GM12864 (cell line): ENCODE results near the gene FTCD.
"Not testable (repeated sequence)": the region's sequence is repeated elsewhere in the genome, so short reads cannot be mapped to it uniquely, and the experiment has no call there.

Experiments used
- DNase-seq: peaks from one replicate; pipeline ENCODE4 v3.0.0-alpha.2; 2011; ENCODE audit warnings: low read depth
- H3K4me3 ChIP-seq: 2 replicates; pipeline ENCODE4 v1.5.1; 2011; ENCODE audit warnings: mild to moderate bottlenecking, low read depth, low read length, control low read depth
- TF ChIP-seq, protein P1 (sequence below): IDR thresholded peaks from 2 replicates; pipeline ENCODE4 v1.5.1; 2011; ENCODE audit warnings: low read depth, mild to moderate bottlenecking, moderate library complexity, low read length, control low read depth, inconsistent platforms; ENCODE audit errors: missing control alignments

Gene FTCD

DNA sequence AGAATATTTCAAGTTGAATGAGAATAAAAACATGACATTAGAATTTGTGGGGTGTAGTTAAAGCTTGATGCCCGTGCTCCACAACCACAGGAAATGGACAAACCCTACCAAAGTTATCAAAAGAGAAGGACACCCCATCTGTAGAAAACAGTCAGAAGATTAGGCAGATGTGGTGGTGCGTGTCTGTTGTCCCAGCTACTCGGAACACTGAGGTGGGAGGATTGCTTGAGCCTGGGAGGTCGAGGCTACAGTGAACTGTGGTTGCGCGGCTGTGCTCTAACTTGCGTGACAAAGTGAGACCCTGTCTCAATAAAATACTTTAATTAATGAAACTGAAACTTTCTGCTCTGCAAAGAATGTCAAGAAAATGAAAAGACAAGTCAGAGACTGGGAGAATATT lies 30.3 kb upstream of the FTCD start:
- TF ChIP-seq, protein P1, sequence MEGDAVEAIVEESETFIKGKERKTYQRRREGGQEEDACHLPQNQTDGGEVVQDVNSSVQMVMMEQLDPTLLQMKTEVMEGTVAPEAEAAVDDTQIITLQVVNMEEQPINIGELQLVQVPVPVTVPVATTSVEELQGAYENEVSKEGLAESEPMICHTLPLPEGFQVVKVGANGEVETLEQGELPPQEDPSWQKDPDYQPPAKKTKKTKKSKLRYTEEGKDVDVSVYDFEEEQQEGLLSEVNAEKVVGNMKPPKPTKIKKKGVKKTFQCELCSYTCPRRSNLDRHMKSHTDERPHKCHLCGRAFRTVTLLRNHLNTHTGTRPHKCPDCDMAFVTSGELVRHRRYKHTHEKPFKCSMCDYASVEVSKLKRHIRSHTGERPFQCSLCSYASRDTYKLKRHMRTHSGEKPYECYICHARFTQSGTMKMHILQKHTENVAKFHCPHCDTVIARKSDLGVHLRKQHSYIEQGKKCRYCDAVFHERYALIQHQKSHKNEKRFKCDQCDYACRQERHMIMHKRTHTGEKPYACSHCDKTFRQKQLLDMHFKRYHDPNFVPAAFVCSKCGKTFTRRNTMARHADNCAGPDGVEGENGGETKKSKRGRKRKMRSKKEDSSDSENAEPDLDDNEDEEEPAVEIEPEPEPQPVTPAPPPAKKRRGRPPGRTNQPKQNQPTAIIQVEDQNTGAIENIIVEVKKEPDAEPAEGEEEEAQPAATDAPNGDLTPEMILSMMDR, result no peak
- H3K4me3 ChIP-seq, result peak overlapping the region; percentile 56; the same call in 1 of the 2 replicates
- DNase-seq, result no peak

DNA sequence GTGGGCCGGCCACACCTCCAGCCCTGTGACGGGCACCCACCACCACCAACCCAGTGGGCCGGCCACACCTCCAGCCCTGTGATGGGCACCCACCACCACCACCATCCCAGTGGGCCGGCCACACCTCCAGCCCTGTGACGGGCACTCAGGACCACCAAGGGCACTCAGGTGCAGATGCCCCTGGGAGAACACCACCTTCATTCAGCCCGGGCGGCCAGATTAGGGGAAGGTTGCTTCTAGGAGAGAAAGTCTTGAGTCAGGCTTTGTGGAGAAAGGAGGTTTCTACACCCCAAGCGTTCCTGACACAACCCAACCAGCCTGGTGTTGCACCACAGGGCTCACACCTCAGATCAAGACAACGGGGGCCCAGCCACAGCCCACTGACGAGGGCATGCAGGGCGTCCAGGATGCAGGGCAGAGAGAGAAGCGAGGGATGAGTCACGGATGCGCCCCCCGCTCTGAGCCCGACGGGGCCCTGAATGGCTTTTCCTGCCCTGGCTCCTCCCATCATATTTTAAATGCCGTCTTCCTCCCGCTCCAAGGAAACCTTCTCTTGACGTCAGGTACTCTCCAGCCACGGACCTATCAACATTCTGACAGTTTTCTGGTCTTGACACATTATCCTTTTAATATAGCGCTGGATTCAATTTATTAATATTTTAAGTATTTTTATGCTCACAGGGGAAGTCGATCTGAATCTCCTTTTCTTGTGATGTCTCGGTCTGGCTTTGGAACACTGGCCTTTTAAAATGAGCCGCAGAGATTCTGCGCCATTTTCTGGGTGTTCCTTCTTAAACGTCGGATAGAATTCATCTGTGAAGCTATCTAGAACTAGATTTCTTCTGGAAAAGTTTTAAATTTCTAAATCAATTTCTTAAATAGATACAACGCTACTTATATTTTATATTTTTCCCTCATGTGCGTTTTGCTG lies 29.5 kb upstream of the FTCD start:
- H3K4me3 ChIP-seq, result peak overlapping the region; percentile 56
- TF ChIP-seq, protein P1, result no peak
- peak; percentile 52 for DNase-seq

DNA sequence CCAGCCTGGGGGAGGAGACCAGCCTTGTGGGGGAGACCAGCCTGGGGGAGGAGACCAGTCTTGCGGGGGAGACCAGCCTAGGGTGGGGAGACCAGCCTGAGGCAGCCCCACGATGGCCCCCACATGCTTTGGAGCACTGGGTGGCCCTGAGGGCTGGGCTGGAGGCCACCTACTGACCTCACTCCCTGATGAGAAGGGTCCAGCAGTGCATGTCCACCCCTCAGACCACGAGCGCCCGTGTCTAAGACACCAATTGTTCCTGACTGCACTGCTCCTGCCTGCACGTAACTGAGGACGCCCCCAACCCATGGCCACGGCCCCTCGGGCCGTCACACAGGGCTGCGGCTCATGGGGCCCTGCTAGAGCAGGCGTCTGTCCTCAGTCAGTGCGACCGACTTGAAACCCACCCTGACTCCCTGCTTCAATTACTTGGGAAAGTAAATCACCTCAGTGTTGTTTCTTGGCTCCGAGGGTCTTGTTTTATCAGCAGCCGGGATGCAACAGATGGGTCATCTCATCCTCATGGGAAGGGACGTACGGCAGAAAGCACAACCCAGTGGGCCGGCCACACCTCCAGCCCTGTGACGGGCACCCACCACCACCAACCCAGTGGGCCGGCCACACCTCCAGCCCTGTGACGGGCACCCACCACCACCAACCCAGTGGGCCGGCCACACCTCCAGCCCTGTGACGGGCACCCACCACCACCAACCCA lies 28.7 kb upstream of the FTCD start, which contains the start of gene SPATC1L:
Gene SPATC1L, minus strand, starts transcription at position 550 of the 715 bp plus-strand sequence. CDS start 1,643 bp downstream, outside the sequence.
- peak; percentile 31 for DNase-seq
- H3K4me3 ChIP-seq, result peak within 1 kb of the TSS; percentile 78
- TF ChIP-seq, protein P1, result no peak

DNA sequence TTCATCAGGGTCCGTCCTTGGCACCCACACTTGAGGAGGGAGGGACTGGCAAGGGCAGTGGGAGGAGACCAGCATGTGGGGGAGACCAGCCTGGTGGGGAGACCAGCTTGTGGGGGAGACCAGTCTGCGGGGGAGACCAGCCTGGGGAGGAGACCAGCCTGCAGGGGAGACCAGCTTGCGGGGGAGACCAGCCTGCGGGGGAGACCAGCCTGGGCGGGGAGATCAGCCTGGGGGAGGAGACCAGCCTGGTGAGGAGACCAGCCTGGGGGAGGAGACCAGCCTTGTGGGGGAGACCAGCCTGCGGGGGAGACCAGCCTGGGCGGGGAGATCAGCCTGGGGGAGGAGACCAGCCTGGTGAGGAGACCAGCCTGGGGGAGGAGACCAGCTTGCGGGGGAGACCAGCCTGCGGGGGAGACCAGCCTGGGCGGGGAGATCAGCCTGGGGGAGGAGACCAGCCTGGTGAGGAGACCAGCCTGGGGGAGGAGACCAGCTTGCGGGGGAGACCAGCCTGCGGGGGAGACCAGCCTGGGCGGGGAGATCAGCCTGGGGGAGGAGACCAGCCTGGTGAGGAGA lies 28.0 kb upstream of the FTCD start:
- DNase-seq, result not testable (repeated sequence)
- H3K4me3 ChIP-seq, result peak overlapping the region; percentile 78; the same call in 1 of the 2 replicates

DNA sequence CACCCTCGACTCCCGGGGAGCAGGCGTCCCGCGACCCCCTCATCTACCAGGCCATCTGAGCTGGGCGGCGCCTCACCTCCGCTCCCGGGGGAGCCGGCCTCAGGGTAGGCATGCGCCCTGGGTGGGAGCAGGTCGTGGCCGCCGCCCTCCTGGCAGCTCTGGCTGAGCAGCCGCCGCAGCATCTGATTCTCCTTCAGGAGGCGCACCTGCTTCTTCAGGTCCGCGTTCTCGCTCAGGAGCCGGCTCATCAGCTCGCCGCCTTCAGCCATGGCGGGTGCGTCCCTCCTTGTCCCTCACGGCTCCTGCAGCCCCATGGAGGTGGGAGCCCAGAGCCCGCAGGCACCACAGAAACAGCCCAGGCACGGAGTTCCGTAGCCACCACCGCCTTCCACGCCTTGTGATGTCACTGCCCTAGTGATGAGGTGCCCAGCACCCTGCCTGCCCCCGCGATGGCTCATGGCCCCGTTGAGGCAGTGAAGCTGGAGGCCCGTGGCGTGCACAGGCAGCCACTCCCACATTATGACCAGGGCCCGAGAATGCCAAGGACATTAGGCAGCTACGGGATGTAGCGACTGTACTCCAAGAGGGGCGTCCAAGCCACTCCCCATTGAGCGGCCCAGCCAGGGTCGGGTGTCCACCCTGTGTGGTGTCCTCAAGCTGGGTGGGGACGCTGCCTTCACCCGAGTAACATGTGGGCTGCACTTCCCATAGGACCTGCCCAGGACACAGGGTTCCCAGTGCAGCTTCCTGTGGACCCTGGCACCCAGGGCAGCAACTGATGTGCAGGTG lies 27.4 kb upstream of the FTCD start:
- TF ChIP-seq, protein P1, result no peak
- H3K4me3 ChIP-seq, result no peak overlapping the region
- no peak for DNase-seq

DNA sequence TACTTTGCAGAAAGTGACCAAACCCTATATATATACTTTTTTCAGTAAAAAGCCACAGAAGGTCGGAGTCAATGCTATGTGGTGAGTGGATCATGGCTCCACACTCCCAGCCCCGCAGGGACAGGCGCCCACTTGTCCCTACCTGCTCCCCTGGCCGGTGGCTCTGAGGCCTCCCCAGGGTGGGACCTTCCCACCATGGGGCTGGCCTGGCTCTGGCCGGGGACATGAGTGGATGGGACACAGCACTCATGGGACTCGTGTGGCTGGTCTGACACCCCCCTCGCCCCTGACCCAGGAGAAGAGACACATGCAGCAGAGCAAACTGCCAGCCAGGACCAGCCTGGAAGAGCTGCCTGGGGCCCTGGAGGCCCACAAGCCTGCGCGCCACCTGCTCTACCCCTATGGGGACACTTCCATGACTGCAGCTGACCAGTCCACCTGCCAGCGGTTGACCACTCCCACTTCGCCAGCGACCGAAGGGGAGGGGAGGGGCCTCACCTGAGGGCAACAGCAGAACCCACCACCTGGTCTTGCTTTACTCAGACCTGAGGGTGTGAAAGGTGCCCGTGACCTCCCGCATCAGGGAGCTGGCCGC lies 26.7 kb upstream of the FTCD start:
- TF ChIP-seq, protein P1, result no peak
- H3K4me3 ChIP-seq, result no peak overlapping the region
- DNase-seq, result no peak
